SK-N-MC (cell line): ENCODE measurements around the gene HIVEP2.

Experiments used
- FOXP2 ChIP-seq: optimal IDR thresholded peaks from 2 replicates; pipeline ENCODE3; 2011; ENCODE audit warnings: mild to moderate bottlenecking, moderate library complexity; ENCODE audit not compliant: insufficient read depth; ENCODE audit errors: extremely low read length, control extremely low read depth
- POLR2AphosphoS5 ChIP-seq: IDR thresholded peaks from 2 replicates; pipeline ENCODE4 v1.6.1; 2012; ENCODE audit warnings: mild to moderate bottlenecking, low read depth, low read length, borderline replicate concordance

GRCh38 chr6:142885182-142885867 lies 59.7 kb downstream of the HIVEP2 start:
- TF ChIP-seq POLR2AphosphoS5 = no peak
- TF ChIP-seq FOXP2 = no peak
